Sigmoid colon (tissue), 7 donors: ENCODE measurements around the gene THBS1. TPM values are rescaled to one million over a fixed set of nuclear protein-coding genes. Genes with fewer than 3 reads are reported as not detected.

Experiments
- DNase-seq: peaks from one replicate; pipeline ENCODE4 v3.0.0-alpha.2; 2019
- H3K27ac ChIP-seq, 4 donors: fragments of 200-600 bp; sonication (generic); one replicate each; pipeline ENCODE4 v1.5.1; 2016 to 2019; ENCODE audit warnings: mild to moderate bottlenecking in 1 of 4
- H3K27me3 ChIP-seq, 3 donors: fragments of 200-600 bp; sonication (generic); one replicate each; pipeline ENCODE4 v1.5.1; 2019; ENCODE audit warnings: mild to moderate bottlenecking in 1 of 3
- H3K36me3 ChIP-seq, 4 donors: fragments of 200-600 bp; sonication (generic); one replicate each; pipeline ENCODE4 v1.5.1; 2016 to 2019
- H3K4me1 ChIP-seq, 4 donors: fragments of 200-600 bp; sonication (generic); one replicate each; pipeline ENCODE4 v1.5.1; 2017 to 2019
- H3K4me3 ChIP-seq, 4 donors: fragments of 200-600 bp; sonication (generic); one replicate each; pipeline ENCODE4 v1.5.1; 2017 to 2019; ENCODE audit warnings: mild to moderate bottlenecking in 2 of 4, moderate library complexity in 1 of 4
- H3K9me3 ChIP-seq, 4 donors: fragments of 200-600 bp in 3 of 4; sonication (generic) in 3 of 4; one replicate each; pipeline versions ENCODE4 v1.5.1 to v1.6.1; 2013 to 2019
- EP300 ChIP-seq, 4 donors: sonication (generic); formaldehyde crosslinking; IDR thresholded peaks; one replicate each; pipeline ENCODE4 v1.6.1; 2017; ENCODE audit warnings: antibody characterized with exemption in 4 of 4
- POLR2A ChIP-seq, 2 donors: fragments of 450-650 bp; IDR thresholded peaks; one replicate each; pipeline ENCODE4 v1.6.1; 2016; ENCODE audit warnings: antibody characterized with exemption in 2 of 2, mild to moderate bottlenecking in 2 of 2, moderate library complexity in 2 of 2
- POLR2AphosphoS5 ChIP-seq, 4 donors: sonication (generic); formaldehyde crosslinking; IDR thresholded peaks; one replicate each; pipeline ENCODE4 v1.6.1; 2017; ENCODE audit warnings: antibody characterized with exemption in 4 of 4
- WGBS, 2 donors: extraction: QIAGEN DNeasy Blood & Tissue Kit; methylation state at CpG; one replicate each; pipeline ENCODE4 v1.1.7; 2013; 5-methylcytosine and 5-hydroxymethylcytosine counted together
- intact Hi-C: fragments of 100-400 bp; cut with DNase I; formaldehyde crosslinking; loops from one replicate; pipeline ENCODE4 v1.15.1; 2023
- polyA plus RNA-seq, 3 donors: library from polyadenylated mRNA; stranded (reverse); fragments of 200-250 nt; gene quantifications; one replicate each; pipeline ENCODE4 v1.2.3, GENCODE V29; 2013
- total RNA-seq, 4 donors: library from RNA; depleted of rRNA; stranded (reverse); fragments of >200 nt; gene quantifications; one replicate each; pipeline ENCODE4 v1.1.0, GENCODE V29; 2016
- TF ChIP-seq, protein P1 (sequence below), 4 experiments: fragments of 450-650 bp in 3 of 4; fragments of 200-600 bp in 1 of 4; IDR thresholded peaks; one replicate each; pipeline ENCODE4 v1.5.1; 2016 to 2019; ENCODE audit warnings: antibody characterized with exemption in 4 of 4, mild to moderate bottlenecking in 3 of 4, moderate library complexity in 2 of 4
- donor health status: healthy with polysubstance abuse.
- donor health status: Bipolar disorder and iron deficiency.
- donor health status: healthy.

The THBS1 gene
- total and polyA plus RNA-seq, 7 donors = 13.2 to 3,974 (median 172) TPM

- intact Hi-C loops = no loop called here
- peak overlapping the region; percentile 25 to 55 (median 42) for H3K27ac ChIP-seq
- H3K4me3 ChIP-seq = no peak overlapping the region
- TF ChIP-seq POLR2AphosphoS5 (IDR thresholded peaks at IDR 0.05) (peak in 1 of 4 donors; percentile 23), POLR2A (IDR thresholded peaks at IDR 0.05) (no peak), EP300 (IDR thresholded peaks at IDR 0.05) (no peak)
- TF ChIP-seq, protein P1, sequence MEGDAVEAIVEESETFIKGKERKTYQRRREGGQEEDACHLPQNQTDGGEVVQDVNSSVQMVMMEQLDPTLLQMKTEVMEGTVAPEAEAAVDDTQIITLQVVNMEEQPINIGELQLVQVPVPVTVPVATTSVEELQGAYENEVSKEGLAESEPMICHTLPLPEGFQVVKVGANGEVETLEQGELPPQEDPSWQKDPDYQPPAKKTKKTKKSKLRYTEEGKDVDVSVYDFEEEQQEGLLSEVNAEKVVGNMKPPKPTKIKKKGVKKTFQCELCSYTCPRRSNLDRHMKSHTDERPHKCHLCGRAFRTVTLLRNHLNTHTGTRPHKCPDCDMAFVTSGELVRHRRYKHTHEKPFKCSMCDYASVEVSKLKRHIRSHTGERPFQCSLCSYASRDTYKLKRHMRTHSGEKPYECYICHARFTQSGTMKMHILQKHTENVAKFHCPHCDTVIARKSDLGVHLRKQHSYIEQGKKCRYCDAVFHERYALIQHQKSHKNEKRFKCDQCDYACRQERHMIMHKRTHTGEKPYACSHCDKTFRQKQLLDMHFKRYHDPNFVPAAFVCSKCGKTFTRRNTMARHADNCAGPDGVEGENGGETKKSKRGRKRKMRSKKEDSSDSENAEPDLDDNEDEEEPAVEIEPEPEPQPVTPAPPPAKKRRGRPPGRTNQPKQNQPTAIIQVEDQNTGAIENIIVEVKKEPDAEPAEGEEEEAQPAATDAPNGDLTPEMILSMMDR (IDR thresholded peaks at IDR 0.05) = no peak
- no peaks in the 10 kb centered on the region for H3K36me3 ChIP-seq
- H3K27me3 ChIP-seq = no peaks in the 10 kb centered on the region
- no peak for DNase-seq
- H3K9me3 ChIP-seq = no peaks in the 10 kb centered on the region
- 93 to 95% methylated on average over 1 of the region's 1 CpG for WGBS, 2 donors
- H3K4me1 ChIP-seq = peaks cover 0 to 27% (median 27%) of the 10 kb centered on the region in 4 donors
Observed at GRCh38 chr15:39574427-39574826, 6.5 kb upstream of the THBS1 start.

GRCh38 chr15:39575180-39575579, 5.7 kb upstream of the THBS1 start:
- DNase-seq = no peak

DNA sequence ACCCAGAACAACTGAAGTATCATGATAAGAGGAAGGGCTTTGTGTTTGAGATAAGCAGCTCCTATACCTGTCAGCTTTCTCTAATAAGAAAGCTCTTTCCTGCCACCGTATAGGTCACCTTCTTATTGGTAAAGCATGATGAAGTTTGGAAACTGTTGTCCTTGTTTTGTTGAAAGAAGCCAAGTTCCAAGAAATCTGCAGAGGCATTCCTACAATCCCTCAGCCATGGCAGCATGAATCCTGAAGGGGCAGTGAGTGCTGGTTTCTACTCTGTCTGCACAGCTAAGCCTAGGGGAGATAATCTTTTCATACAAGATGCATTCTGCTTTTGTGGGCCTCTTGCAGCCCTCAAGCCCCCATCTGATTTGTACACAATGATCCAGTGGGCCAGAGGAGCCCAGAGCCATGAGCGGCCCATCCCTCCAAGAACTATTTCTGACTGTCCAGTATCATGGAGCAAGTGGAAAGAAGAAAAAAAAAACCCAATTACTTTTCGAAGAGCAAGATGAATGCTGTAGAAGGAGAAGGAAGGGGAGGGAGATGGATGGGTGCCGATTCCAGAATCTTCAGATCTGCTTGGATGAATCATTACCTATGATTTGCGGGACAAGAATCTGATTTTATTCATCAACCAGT, 1.9 kb upstream of the THBS1 start:
- H3K4me1 ChIP-seq = peaks cover 0 to 51% (median 43%) of the 10 kb centered on the region in 4 donors

More at GRCh38 chr15:39575180-39575579, 5.7 kb upstream of the THBS1 start:
- TF ChIP-seq POLR2A (IDR thresholded peaks at IDR 0.05) = no peak
- no peak for TF ChIP-seq EP300 (IDR thresholded peaks at IDR 0.05)
- TF ChIP-seq, protein P1 (IDR thresholded peaks at IDR 0.05) = no peak
- no peak for TF ChIP-seq POLR2AphosphoS5 (IDR thresholded peaks at IDR 0.05)
- no peak overlapping the region for H3K27ac ChIP-seq
- no peaks in the 10 kb centered on the region for H3K27me3 ChIP-seq
- H3K9me3 ChIP-seq = no peaks in the 10 kb centered on the region
- no peaks in the 10 kb centered on the region for H3K36me3 ChIP-seq
- H3K4me3 ChIP-seq = no peak overlapping the region
- 92 to 97% methylated on average over 6 of the region's 6 CpGs for WGBS, 2 donors
- H3K4me1 ChIP-seq = peaks cover 0 to 32% (median 27%) of the 10 kb centered on the region in 4 donors
- intact Hi-C loops = loop anchor here (5.0 kb wide), 1 partner anchor 83 kb away; no protein-coding TSS in a partner anchor

DNA sequence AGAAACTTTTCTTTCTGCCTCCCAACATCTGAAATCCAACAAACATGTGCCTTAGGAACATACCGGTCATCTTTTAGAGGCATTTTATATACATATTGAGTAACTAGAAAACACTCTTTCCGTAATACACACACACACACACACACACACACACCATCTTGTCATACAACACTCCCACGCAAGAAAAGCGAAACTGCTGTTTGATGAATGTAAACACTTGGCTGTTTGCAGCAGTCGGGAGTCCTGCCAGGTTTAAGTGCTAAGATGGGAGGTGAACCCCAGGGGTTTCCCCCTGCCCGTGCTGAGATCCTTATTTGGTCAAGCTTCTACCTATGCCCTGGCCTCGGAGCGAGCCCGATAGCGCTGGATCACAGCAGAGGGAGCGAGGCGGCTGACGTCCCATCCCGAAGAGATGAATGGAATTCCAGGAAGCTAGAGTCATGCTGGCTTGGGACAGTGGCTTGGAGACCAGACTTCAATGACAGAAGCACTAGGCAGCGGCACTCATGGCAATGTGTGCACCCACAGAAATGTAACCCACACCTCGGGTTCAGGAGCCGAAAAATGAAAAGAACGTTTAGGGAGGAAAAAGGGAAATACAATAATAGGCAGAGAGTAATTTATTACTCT, 1.3 kb upstream of the THBS1 start:
- peaks cover 10 to 29% (median 16%) of the 10 kb centered on the region in 4 donors for H3K36me3 ChIP-seq
- DNase-seq = peak; percentile 91
- H3K27me3 ChIP-seq = no peaks in the 10 kb centered on the region
- H3K9me3 ChIP-seq = no peaks in the 10 kb centered on the region
- TF ChIP-seq POLR2A (IDR thresholded peaks at IDR 0.05) (no peak), EP300 (IDR thresholded peaks at IDR 0.05) (peak in 2 of 4 donors; percentile 31 to 36), POLR2AphosphoS5 (IDR thresholded peaks at IDR 0.05) (peak; percentile 33 to 75 (median 54))
- TF ChIP-seq, protein P1 (IDR thresholded peaks at IDR 0.05) = no peak
- 55 to 64% methylated on average over 18 of the region's 18 CpGs for WGBS, 2 donors
- peak overlapping the region; percentile 41 to 77 (median 70) for H3K4me3 ChIP-seq
- peaks cover 0 to 53% (median 45%) of the 10 kb centered on the region in 4 donors for H3K4me1 ChIP-seq
- intact Hi-C loops = loop anchor here (1.0 to 10.0 kb wide), 10 partner anchors 87 to 1327 kb away; partner anchors contain the start of gene SPRED1
- H3K27ac ChIP-seq = peak overlapping the region; percentile 89 to 97 (median 96)

More for the DNA sequence above, 1.9 kb upstream of the THBS1 start:
- intact Hi-C loops = loop anchor here (1.0 to 5.0 kb wide), 2 partner anchors 87 to 107 kb away; no protein-coding TSS in a partner anchor
- Histone ChIP-seq H3K9me3 (no peaks in the 10 kb centered on the region), H3K27ac (peak overlapping the region; percentile 89 to 97 (median 96)), H3K27me3 (no peaks in the 10 kb centered on the region), H3K4me3 (peak overlapping the region in 3 of 4 donors; percentile 67 to 77 (median 74)), H3K36me3 (peaks cover 3 to 23% (median 10%) of the 10 kb centered on the region in 4 donors)
- no peak for TF ChIP-seq POLR2A (IDR thresholded peaks at IDR 0.05)
- TF ChIP-seq, protein P1 (IDR thresholded peaks at IDR 0.05) = peak in 1 of 4 experiments; percentile 32
- 79 to 84% methylated on average over 5 of the region's 5 CpGs for WGBS, 2 donors
- DNase-seq = peak; percentile 67
